Right lobe of liver (tissue), 6 donors: ENCODE data around the gene AXIN1. TPM values are rescaled to one million over a fixed set of nuclear protein-coding genes. Genes with fewer than 3 reads are reported as not detected.

Experiments
- ATAC-seq, 4 donors: fragments of 200-7000 bp; cut with Tn5 transposase; one replicate each; pipeline ENCODE4 v1.9.1; 2020; ENCODE audit warnings: mild to moderate bottlenecking in 4 of 4, moderate library complexity in 4 of 4
- DNase-seq, 3 donors: peaks; one replicate each; pipeline ENCODE4 v3.0.0-alpha.2; 2020
- H3K27ac ChIP-seq, 3 donors: fragments of 200-600 bp; one replicate each; pipeline ENCODE4 v1.8.0; 2022
- H3K27me3 ChIP-seq, 2 donors: fragments of 200-600 bp; one replicate each; pipeline ENCODE4 v1.8.0; 2022
- H3K36me3 ChIP-seq, 4 donors: fragments of 200-600 bp; sonication (generic) in 1 of 4; one replicate each; pipeline versions ENCODE4 v1.5.1 to v1.8.0; 2017 to 2022; ENCODE audit warnings: control low read depth in 1 of 4
- H3K4me1 ChIP-seq, 4 donors: fragments of 200-600 bp; sonication (generic) in 1 of 4; one replicate each; pipeline versions ENCODE4 v1.5.1 to v1.8.0; 2017 to 2022; ENCODE audit warnings: control low read depth in 1 of 4
- H3K4me3 ChIP-seq, 3 donors: fragments of 200-600 bp; one replicate each; pipeline ENCODE4 v1.8.0; 2022
- H3K9me3 ChIP-seq, 4 donors: fragments of 200-600 bp; sonication (generic) in 1 of 4; one replicate each; pipeline versions ENCODE4 v1.5.1 to v1.8.0; 2017 to 2022; ENCODE audit warnings: control low read depth in 1 of 4
- POLR2A ChIP-seq: fragments of 450-650 bp; IDR thresholded peaks from one replicate; pipeline ENCODE4 v1.6.1; 2017; ENCODE audit warnings: antibody characterized with exemption, mild to moderate bottlenecking
- WGBS: methylation state at CpG from one replicate; pipeline ENCODE4 v1.1.6; 2018; ENCODE audit warnings: low coverage, low lambda C conversion rate; ENCODE audit not compliant: insufficient coverage; ENCODE audit errors: missing lambda C conversion rate; 5-methylcytosine and 5-hydroxymethylcytosine counted together
- intact Hi-C, 2 donors: fragments of 100-400 bp; cut with DNase I; formaldehyde crosslinking; loops; one replicate each; pipeline versions ENCODE4 v1.11.2 to v1.14.1; 2022
- total RNA-seq, 6 experiments: library from RNA; depleted of rRNA in 2 of 6; stranded (reverse); fragments of >200 nt in 2 of 6; fragmentation: NEBNext Ultra II Directional in 3 of 6; extraction: Animal tissue kit (Norgen Biotek cat#: 25700) in 3 of 6; gene quantifications; one replicate each; pipeline versions ENCODE4 v1.1.0 to v1.2.4, GENCODE V29; 2016 to 2023
- TF ChIP-seq, protein P1 (sequence below), 4 donors: fragments of 200-600 bp in 3 of 4; fragments of 450-650 bp in 1 of 4; IDR thresholded peaks; one replicate each; pipeline versions ENCODE4 v1.5.1 to v1.8.0; 2016 to 2022; ENCODE audit warnings: antibody characterized with exemption in 4 of 4, mild to moderate bottlenecking in 2 of 4
- donor health status: DM: no; HTN: yes; CAD: no.
- donor health status: DM: no; HTN: no; CAD: no.
- donor health status: DM: no; HTN: no; CAD: no.
- donor health status: DM: no; HTN: yes; CAD: no.
- donor health status: DM: no; HTN: yes; CAD: no.

AXIN1 gene
- total RNA-seq, 6 experiments from 2014 or later: 5.5 to 17.4 (median 9.4) TPM

DNA sequence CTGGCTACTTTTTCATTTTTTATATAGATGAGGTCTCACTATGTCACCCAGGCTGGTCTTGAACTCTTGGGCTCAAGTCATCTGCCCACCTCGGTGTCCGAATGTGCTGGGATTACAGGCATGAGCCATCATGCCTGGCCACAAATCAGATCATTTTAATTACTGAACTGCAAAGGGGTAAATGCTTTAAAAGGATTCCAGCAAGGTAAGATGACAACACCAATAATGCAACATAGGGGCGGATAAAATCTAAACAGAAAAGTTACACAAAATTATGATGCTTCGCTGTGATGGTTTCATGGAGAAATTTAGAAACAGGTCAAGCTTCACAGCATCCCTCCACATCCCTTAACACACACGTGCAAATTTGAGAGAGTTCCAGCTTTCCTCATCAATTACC, 32.3 kb downstream of the AXIN1 start:
- 88% methylated on average over 5 of the region's 5 CpGs for WGBS
- Histone ChIP-seq H3K27me3 (no peaks in the 10 kb centered on the region), H3K36me3 (no peaks in the 10 kb centered on the region), H3K4me1 (no peaks in the 10 kb centered on the region), H3K27ac (no peak overlapping the region), H3K4me3 (no peak overlapping the region), H3K9me3 (no peaks in the 10 kb centered on the region)
- ATAC-seq (no peak), DNase-seq (no peak)
- intact Hi-C loops: no loop called here
- no peak for TF ChIP-seq POLR2A
- TF ChIP-seq, protein P1, sequence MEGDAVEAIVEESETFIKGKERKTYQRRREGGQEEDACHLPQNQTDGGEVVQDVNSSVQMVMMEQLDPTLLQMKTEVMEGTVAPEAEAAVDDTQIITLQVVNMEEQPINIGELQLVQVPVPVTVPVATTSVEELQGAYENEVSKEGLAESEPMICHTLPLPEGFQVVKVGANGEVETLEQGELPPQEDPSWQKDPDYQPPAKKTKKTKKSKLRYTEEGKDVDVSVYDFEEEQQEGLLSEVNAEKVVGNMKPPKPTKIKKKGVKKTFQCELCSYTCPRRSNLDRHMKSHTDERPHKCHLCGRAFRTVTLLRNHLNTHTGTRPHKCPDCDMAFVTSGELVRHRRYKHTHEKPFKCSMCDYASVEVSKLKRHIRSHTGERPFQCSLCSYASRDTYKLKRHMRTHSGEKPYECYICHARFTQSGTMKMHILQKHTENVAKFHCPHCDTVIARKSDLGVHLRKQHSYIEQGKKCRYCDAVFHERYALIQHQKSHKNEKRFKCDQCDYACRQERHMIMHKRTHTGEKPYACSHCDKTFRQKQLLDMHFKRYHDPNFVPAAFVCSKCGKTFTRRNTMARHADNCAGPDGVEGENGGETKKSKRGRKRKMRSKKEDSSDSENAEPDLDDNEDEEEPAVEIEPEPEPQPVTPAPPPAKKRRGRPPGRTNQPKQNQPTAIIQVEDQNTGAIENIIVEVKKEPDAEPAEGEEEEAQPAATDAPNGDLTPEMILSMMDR (IDR thresholded peaks at IDR 0.05): no peak

- DNase-seq (no peak), ATAC-seq (peak in 2 of 4 donors; percentile 18 to 26)
- H3K27ac ChIP-seq: no peak overlapping the region
- H3K36me3 ChIP-seq: peaks cover 0 to 8% (median 0%) of the 10 kb centered on the region in 4 donors
- H3K4me3 ChIP-seq: no peak overlapping the region
- no peaks in the 10 kb centered on the region for H3K9me3 ChIP-seq
- intact Hi-C loops: no loop called here
- 52% methylated on average over 5 of the region's 22 CpGs for WGBS
- TF ChIP-seq, protein P1 (IDR thresholded peaks at IDR 0.05): peak in 1 of 4 donors; percentile 4
- TF ChIP-seq POLR2A: no peak
- H3K4me1 ChIP-seq: no peaks in the 10 kb centered on the region
- H3K27me3 ChIP-seq: no peaks in the 10 kb centered on the region
Measured at GRCh38 chr16:318628-319027, 33.9 kb downstream of the AXIN1 start.

- H3K9me3 ChIP-seq: no peaks in the 10 kb centered on the region
- DNase-seq: no peak
- H3K27me3 ChIP-seq: no peaks in the 10 kb centered on the region
- intact Hi-C loops: no loop called here
- H3K27ac ChIP-seq: no peak overlapping the region
- ATAC-seq: no peak
- peaks cover 0 to 11% (median 0%) of the 10 kb centered on the region in 4 donors for H3K36me3 ChIP-seq
- 100% methylated on average over 1 of the region's 5 CpGs for WGBS
- no peak overlapping the region for H3K4me3 ChIP-seq
- H3K4me1 ChIP-seq: no peaks in the 10 kb centered on the region
- TF ChIP-seq, protein P1 (IDR thresholded peaks at IDR 0.05): no peak
- no peak for TF ChIP-seq POLR2A
Measured at GRCh38 chr16:317583-317982, 34.9 kb downstream of the AXIN1 start.

GRCh38 chr16:316741-317464, 35.6 kb downstream of the AXIN1 start:
- no peak for ATAC-seq
- 88% methylated on average over 2 of the region's 19 CpGs for WGBS
- intact Hi-C loops: no loop called here

More at GRCh38 chr16:316741-317464, 35.6 kb downstream of the AXIN1 start:
- no peaks in the 10 kb centered on the region for H3K9me3 ChIP-seq
- H3K27me3 ChIP-seq: no peaks in the 10 kb centered on the region
- H3K36me3 ChIP-seq: peaks cover 0 to 11% (median 0%) of the 10 kb centered on the region in 4 donors
- no peaks in the 10 kb centered on the region for H3K4me1 ChIP-seq
- no peak overlapping the region for H3K27ac ChIP-seq
- no peak overlapping the region for H3K4me3 ChIP-seq
- no peak for DNase-seq
- TF ChIP-seq POLR2A: no peak
- TF ChIP-seq, protein P1 (IDR thresholded peaks at IDR 0.05): no peak
